Limb (tissue), 2 donors: Measurements from ENCODE around the gene PDZRN3.

Experiments
- DNase-seq, 2 donors: peaks; one replicate each; pipeline ENCODE4 v3.0.0-alpha.2; 2016; ENCODE audit errors: extremely low spot score in 2 of 2

The PDZRN3 gene

DNA sequence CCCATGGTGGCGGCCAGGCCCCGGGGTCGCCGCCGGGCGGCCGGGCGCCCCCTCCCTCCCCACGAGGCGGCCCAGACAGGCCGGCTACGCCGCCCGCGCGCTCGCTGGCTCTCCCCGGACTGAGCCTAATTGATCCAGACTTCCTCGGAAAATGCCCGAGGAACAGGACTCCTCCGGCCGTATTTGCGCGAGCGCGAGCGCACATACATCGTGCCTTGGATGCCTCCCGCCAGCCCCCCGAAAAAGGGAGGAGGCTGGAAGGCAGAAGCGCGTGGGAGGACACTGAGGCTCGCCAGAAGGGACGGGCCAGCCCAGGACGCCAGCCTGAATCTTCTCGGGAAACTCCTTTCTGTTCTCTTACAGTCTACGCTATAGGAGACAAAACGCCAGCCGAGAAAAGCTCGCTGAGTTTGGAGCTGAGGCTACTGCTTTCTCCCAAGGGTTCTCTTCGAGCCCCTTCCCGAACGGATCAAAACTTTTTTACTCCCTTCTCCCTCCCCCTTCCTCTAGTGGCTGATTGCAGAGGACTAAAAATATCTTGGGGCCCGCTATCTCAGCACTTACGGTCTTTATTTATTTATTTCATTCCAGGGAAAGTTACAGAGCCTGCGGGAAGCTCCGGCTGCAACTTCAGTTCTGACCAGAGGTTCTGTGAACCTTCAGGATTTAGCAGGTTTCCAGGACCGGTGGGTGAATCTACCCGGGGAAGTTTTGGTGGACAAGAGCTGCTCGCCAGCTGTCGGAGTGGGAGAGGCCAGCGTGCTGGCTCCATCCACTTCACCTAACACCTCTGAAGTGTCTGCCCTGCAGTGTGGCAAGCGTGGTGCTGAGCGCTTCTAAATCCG lies at the start of gene PDZRN3:
Gene PDZRN3 (minus strand): TSS at position 121 of the 845 bp plus-strand sequence.
- DNase-seq, result peak; percentile 86 to 88

DNA sequence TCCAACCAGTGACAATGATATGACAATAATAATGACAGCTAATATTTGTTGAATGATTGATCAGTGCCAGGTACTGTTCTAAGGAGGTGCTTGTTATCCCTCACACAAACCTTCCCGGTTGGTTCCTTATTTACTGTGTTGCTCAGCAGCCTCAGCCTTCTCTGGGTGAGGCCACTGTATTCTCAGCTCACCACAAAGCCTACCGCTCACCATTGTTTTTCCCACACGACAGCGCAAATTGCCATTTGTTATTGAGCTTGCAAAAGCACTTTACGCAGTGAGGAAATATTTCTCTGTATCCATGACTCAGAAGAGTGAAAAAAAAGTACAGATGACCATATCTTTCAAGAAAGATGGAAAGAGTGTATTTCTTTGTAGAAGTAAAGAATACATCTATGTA lies 49.5 kb upstream of the PDZRN3 start:
- DNase-seq, result no peak

GRCh38 chr3:73669260-73669659 lies 44.5 kb upstream of the PDZRN3 start:
- DNase-seq, result no peak

GRCh38 chr3:73668391-73668790 lies 43.6 kb upstream of the PDZRN3 start:
- no peak for DNase-seq

GRCh38 chr3:73667889-73668288 lies 43.1 kb upstream of the PDZRN3 start:
- DNase-seq, result no peak

GRCh38 chr3:73665286-73665685 lies 40.5 kb upstream of the PDZRN3 start:
- DNase-seq, result no peak

DNA sequence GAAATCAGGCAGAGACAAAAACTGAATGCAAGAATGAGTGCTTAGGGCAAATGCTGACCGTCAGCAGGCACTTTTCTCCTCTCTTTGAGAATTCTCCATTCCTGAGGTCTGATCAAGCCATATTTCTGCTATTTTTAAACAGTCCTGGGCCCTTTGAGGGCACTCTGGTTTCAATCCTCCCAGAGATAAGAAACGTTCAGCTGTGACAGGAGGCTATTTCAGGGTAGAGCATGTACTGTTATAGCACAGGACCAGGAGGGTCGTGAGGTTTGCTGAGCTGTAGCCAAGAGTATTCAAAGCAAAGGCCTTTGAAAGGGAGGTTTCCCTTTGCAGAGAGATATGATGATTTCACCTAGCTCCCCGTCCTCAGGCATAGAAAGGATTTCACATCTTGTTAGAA lies 39.6 kb upstream of the PDZRN3 start:
- DNase-seq, result no peak

GRCh38 chr3:73663495-73663894 lies 38.8 kb upstream of the PDZRN3 start:
- DNase-seq, result no peak

- no peak for DNase-seq
Observed at GRCh38 chr3:73661265-73661664, 36.5 kb upstream of the PDZRN3 start.

DNA sequence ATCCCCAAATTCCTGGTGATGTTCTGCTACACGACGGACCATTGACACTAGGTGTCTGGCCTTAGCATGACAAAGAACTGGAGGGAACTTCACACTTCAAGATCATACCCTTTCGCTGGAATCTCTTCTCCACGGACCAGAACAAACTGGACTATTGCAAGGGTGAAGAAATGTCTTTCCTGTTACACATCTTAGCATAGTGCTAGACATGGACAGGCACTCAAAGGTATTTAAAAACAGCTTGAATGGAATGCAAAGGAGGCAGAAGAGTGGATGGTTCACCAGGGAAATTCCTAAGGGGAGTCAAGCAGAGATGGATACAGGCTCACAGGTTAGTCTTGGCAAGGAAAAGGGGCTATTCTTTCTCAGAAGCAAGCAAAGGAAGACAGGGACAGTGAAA lies 33.5 kb upstream of the PDZRN3 start:
- no peak for DNase-seq

- DNase-seq, result no peak
Observed at GRCh38 chr3:73657186-73657585, 32.4 kb upstream of the PDZRN3 start.

GRCh38 chr3:73656241-73656890 lies 31.6 kb upstream of the PDZRN3 start:
- DNase-seq, result no peak

- no peak for DNase-seq
Observed at GRCh38 chr3:73655197-73655596, 30.5 kb upstream of the PDZRN3 start.

- no peak for DNase-seq
Observed at GRCh38 chr3:73653877-73654276, 29.1 kb upstream of the PDZRN3 start.

DNA sequence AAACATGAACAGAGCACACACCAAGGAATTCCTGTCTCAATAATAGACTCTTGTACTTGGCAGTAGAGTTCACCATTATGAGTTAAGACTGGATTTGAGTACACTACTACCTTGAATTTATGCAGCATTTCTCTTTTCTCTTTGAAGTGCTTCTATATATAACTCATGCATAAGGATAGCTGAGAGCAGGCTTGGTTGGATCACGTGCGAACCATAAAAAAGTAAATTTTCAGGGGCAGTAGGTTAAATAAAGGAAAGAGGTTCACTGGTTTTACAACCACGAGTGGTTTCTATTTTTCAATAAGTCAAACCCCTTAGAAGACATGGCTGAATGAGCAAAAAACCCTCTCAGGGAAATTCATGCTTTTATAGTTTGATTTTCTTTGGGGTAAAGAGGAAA lies 28.6 kb upstream of the PDZRN3 start:
- DNase-seq, result no peak

DNA sequence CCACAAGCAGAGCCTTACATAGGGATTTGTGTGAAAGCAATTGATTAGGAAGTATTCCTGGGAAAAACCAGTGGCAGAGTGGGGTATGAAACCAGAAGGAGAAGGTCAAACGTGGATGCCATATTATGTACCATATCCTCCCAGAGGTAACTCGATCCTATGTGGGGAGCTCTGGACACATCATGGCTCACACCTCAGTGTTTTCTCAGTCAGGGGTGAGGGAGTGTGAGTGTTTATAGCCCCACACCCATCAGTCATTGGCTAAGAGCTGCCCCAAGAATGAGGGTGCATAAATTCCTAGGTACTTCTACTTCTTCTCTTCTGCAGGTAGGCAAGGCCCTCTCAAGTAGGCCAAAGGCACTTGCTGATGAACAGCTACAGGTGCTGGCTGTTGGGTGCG lies 28.2 kb upstream of the PDZRN3 start:
- no peak for DNase-seq

DNA sequence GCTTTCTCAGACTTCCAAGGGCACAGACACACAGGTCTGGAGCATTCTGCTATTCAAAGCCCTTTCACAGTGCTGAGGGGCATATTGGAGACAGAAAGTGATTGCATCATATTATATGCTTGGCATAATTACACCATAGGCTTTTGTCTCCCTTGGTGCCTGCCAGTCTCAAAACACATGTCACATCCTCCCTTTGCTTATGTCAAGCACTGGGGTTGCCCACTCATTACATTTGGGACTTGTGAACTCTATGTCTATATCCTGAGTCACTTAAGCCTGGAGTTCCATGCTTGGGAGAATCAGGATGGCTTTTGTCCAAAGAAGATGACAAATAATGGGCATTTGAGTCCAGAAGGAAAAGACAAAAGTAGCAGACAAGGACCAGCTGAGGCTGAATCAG lies 12.3 kb upstream of the PDZRN3 start:
- DNase-seq, result no peak

DNA sequence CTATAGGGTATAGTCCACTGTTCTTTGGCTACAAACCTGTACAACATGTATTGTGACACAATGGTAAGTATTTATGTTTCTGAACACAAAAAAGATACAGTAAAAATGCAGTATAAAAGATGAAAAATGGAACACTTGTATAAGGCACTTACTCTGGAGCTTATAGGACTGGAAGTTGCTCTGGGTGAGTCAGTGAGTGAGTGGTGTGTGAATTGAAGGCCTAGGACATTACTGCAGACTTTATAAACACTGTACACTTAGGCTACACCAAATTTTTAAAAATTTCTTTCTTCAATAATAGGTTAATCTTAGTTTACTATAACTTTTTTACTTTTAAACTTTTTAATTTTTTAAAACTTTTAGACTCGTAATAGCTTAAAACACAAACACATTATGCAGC lies 10.5 kb upstream of the PDZRN3 start:
- DNase-seq, result no peak

DNA sequence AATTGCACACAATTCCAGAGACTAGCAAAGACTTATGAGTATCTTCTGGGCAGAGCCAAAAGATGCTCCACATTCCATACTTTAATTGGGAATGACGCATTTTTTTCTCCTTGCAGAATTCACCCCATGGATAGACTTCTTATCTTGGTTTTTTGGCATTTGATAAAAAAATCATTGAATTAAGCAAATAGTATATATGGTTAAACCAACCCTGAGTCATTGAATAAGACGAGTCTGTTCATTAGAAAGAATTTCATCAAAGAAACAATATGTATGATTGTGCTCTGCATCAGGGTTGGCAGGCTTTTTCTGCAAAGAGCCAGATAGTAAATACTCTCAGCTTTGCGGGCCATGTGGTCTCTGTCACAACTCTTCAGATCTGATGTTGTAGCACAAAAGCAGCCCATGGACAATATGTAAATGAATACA lies 9.2 kb upstream of the PDZRN3 start:
- DNase-seq, result no peak

GRCh38 chr3:73633453-73633852 lies 8.7 kb upstream of the PDZRN3 start:
- no peak for DNase-seq

- DNase-seq, result no peak
Observed at GRCh38 chr3:73626106-73626505, 1.4 kb upstream of the PDZRN3 start.

- DNase-seq, result peak in 1 of 2 donors; percentile 73
Observed at GRCh38 chr3:73624017-73624820, 522 bp downstream of the PDZRN3 start.
